ENCODE data around the gene VGLL4.

The VGLL4 gene

DNA sequence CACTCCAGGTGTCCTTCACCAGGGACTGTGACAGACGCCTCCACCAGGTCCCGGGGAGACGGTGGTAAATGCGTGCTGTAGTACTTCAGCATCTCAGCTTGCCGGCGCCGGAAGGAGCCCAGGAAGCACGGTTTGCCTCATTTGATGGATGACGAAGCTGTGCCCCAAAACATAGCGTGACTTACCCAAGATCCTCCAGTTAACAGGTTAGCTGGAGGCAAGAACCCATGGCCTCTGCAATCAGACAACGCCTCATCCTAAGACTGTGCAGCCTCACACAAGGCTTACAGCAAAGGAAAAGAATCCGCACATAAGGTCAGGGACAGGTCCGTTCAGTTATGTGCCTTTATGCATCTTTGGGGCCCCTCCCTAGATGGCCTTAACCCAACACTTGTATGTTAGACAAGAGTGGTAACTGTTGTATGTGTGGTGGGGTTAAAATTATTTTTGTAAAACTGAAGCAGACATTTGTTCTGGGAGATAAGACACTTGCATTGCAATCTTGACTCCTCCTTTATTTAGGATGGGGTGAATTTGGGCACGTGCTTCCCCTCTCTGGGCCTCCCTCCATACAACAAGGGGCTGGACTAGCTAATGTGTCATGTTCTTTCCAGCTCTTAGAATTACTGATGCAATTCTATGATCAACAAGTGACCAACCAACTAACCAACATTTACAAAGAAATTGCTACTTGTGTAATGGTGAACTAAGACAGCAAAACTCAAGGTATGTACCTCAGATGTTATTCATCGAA lies 39.4 kb downstream of the VGLL4 start:
- Histone ChIP-seq H3K36me3 (no peaks in the 10 kb centered on the region; the same call in 1 of the 2 replicates), H3K4me3 (ENCODE audit: low read depth, low read length) (no peak overlapping the region), H3K27me3 (no peaks in the 10 kb centered on the region), H3K4me1 (no peaks in the 10 kb centered on the region; the same call in 1 of the 2 replicates), H3K9me3 (no peaks in the 10 kb centered on the region)
- TF ChIP-seq, protein P1, sequence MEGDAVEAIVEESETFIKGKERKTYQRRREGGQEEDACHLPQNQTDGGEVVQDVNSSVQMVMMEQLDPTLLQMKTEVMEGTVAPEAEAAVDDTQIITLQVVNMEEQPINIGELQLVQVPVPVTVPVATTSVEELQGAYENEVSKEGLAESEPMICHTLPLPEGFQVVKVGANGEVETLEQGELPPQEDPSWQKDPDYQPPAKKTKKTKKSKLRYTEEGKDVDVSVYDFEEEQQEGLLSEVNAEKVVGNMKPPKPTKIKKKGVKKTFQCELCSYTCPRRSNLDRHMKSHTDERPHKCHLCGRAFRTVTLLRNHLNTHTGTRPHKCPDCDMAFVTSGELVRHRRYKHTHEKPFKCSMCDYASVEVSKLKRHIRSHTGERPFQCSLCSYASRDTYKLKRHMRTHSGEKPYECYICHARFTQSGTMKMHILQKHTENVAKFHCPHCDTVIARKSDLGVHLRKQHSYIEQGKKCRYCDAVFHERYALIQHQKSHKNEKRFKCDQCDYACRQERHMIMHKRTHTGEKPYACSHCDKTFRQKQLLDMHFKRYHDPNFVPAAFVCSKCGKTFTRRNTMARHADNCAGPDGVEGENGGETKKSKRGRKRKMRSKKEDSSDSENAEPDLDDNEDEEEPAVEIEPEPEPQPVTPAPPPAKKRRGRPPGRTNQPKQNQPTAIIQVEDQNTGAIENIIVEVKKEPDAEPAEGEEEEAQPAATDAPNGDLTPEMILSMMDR (IDR thresholded peaks at IDR 0.05; ENCODE audit: low read depth, low read length) = no peak
- DNase-seq = no peak

DNA sequence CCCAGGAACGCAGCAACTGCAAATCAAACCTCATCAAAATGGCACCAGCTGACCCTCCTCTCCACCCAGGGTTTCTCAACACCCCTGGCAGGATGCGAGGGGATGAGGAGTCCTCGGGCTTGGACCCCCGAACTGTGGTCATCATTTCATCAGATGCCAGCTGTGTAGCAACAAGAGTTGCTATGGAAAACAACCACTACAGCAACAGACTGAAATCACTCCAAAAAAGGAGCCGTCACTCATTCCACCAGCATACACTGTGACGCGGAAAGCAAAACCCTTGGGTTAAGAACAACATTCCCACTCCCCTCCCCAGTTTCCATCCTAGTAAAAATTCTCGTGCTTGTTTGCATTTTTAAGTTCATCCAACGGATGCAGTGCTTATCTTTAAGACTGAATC lies 40.1 kb downstream of the VGLL4 start:
- H3K9me3 ChIP-seq = no peaks in the 10 kb centered on the region
- no peaks in the 10 kb centered on the region for H3K4me1 ChIP-seq
- H3K4me3 ChIP-seq (ENCODE audit: low read depth, low read length) = no peak overlapping the region
- H3K27me3 ChIP-seq = no peaks in the 10 kb centered on the region
- no peaks in the 10 kb centered on the region; the same call in 1 of the 2 replicates for H3K36me3 ChIP-seq
- TF ChIP-seq, protein P1 (IDR thresholded peaks at IDR 0.05; ENCODE audit: low read depth, low read length) = no peak
- DNase-seq = no peak

DNA sequence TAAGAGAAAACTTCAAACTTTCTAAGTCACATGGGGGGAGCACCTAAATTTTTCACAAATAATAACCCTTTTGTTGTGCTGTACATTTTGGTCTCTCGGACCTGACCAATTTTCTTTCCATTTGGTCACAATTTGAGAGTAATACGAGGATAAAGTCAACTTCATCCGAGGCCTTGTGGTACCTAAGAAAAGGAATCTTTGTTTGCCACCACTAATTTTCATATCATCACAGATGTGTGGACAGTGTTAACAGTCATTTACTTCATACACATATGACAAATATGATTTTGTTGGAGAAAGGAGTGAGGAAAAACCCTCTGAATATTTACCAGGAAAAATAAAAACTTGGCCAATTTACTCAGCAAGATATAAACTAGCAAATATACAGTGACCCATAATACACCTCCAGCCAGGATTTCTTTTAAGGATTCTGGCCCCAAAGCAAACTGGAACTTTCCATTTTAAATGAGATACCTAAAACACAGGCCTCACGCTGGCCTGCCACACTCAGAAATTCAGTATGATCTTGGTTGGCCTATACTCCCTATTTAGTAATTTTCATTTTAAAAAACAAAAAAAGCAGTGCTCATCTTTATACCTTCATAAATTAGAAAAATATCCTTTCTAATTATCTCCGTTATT lies 40.7 kb downstream of the VGLL4 start:
- TF ChIP-seq, protein P1 (IDR thresholded peaks at IDR 0.05; ENCODE audit: low read depth, low read length) = no peak
- Histone ChIP-seq H3K9me3 (no peaks in the 10 kb centered on the region), H3K4me3 (ENCODE audit: low read depth, low read length) (no peak overlapping the region), H3K27me3 (no peaks in the 10 kb centered on the region), H3K36me3 (no peaks in the 10 kb centered on the region; the same call in 1 of the 2 replicates), H3K4me1 (no peaks in the 10 kb centered on the region)
- no peak for DNase-seq

DNA sequence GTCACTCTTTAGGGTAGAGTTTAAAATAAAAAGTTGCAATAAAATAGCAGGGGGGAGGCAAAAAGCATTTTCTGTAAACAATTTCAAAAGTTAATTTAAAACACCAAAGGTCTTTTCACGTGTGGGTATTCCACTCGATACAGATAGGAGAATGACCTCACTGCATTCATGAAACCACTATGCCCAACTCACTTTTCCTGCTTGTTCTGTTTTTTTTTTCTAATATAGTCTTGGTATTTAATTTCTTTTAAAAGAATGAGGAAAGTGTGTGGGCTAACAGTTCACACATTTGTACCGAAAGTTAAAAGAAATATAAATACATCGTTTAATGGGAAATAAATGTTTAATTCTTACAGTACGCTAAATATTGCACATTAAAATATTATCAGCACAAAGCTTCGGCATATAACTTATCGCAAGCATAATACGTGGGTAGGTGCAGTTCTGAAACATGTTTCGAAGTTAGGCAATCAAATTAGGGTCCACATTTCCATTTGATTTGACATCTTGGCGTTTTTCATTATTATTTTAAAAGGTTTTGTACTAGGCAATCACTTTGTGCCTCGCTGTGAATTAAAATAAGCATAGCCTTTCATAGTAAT lies 41.4 kb downstream of the VGLL4 start:
- TF ChIP-seq, protein P1 (IDR thresholded peaks at IDR 0.05; ENCODE audit: low read depth, low read length) = no peak
- DNase-seq = no peak
- H3K36me3 ChIP-seq = no peaks in the 10 kb centered on the region; the same call in 1 of the 2 replicates
- H3K4me3 ChIP-seq (ENCODE audit: low read depth, low read length) = no peak overlapping the region
- H3K4me1 ChIP-seq = no peaks in the 10 kb centered on the region
- H3K27me3 ChIP-seq = no peaks in the 10 kb centered on the region
- no peaks in the 10 kb centered on the region for H3K9me3 ChIP-seq

DNA sequence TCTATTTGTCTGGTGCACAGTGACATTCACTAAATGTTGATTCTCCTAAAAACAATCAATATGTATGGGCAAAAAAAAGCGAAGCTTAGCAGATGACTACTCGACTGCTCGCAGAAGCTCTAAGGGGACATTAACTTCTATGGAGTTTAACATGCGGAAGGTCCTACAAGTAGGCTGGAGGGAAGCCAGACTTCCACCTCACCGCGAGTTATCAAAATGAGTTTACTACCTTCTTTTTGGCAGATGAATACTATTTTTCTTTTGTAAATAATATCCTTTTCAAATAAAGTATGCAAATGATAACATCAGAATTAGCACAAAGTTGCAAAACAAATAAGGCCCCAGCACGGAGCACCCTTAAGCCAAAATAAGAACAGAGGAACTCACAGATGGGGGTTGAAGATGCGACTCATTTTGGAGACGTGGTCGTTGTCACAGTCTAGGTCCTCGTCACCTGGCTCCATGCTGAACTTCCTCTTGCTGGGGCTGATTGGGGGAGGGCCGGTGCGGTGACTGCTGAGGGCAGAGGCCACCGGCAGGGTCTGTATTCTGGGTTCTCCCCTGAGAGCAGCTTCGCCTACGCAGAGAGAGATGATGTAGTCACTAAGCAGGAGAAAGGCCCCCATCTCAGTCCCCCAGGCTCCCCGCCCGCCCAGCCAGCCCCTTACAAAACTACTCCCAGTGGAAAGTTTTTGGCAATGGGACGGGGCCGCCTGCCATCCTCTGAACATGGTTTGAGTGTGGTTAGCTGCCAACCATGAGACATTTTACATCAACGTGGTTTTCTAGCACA lies 42.1 kb downstream of the VGLL4 start:
- DNase-seq = no peak
- H3K4me3 ChIP-seq (ENCODE audit: low read depth, low read length) = no peak overlapping the region

More for the DNA sequence above, 42.1 kb downstream of the VGLL4 start:
- H3K9me3 ChIP-seq = no peaks in the 10 kb centered on the region
- H3K4me1 ChIP-seq = no peaks in the 10 kb centered on the region
- no peaks in the 10 kb centered on the region; the same call in 1 of the 2 replicates for H3K36me3 ChIP-seq
- H3K27me3 ChIP-seq = no peaks in the 10 kb centered on the region
- TF ChIP-seq, protein P1 (IDR thresholded peaks at IDR 0.05; ENCODE audit: low read depth, low read length) = no peak

Data from BE2C (cell line).